HG03196 (cell line): Measurements from ENCODE around the gene CDK5R2.

Experiments used
- ATAC-seq: cut with Tn5 transposase; IDR thresholded peaks from one replicate; pipeline ENCODE4 v1.9.1; 2021; ENCODE audit not compliant: unreplicated experiment

The CDK5R2 gene

DNA sequence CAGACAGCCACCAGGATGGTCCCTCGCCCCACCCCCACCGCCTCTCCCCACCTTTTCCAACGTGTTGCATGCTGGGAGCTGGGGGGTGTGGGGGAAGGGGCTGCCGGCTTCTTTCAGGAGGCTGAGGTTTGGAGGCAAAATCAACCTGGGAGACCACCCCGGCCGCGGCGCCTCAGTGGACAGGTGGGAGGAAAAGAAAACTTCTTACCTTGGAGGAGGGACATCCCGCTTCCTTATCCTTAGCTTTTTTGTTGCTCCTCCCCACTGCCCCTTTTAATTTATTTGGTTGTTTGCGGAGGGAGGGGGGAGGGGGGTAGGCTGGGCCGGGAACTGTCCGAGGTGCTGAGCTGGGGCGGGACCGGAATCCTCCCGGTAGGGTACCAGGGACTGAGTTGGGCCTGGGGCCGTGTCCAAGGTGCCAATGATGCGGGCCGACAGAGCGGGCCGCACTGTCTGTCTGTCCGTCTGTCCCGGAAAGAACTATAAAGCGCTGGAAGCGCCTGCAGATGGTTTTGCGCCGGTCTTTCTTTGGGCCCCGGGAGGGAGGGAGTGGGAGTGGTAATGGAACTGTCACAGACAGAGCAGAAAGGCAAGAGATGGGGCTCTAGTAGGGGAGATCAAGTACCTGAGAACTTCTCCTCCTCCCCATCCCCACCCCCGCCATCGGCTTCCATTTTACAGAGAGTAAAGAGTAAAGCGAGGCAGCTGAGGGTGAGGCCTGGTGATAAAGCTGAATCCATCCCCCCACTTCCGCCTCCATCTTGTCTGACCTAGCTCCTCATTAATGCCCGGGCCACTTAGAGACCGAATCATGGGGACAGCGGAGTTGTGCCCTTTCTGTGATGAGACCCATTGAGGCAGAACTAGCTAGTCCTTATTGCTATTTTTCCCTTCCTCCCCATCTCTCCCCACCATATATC lies 2.4 kb downstream of the CDK5R2 start:
- no peak for ATAC-seq

DNA sequence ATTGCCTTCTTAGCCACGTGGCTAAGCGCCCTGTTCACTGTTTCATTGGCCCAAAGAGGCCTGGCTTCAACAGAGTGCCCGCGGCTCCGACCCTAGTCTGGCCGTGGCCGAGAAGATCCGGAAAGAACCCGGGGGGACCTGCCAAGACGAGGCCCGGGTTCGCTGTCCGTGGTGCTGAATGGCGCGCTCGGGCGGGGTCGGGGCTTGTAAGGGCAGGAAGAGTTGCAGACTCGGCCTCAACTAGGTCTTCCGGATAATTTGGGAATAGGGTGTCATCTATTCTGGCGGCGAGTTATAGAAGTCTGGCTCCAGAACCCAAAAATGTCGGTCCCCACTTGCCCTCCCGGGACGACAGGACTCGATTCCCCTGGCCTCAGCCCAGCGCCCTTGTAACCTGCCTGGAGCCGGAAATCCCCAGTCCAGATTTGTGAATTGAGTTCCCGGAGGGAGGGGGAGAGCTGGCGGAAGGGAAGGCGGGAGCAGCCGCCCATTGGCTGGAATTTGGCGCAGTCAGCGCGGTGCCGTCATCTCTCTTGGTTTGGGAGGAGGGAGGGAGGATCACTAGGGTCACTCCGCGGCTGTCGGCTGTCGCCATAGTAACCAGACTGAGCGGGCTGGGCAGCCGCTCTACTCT lies 3.5 kb downstream of the CDK5R2 start:
- no peak for ATAC-seq

DNA sequence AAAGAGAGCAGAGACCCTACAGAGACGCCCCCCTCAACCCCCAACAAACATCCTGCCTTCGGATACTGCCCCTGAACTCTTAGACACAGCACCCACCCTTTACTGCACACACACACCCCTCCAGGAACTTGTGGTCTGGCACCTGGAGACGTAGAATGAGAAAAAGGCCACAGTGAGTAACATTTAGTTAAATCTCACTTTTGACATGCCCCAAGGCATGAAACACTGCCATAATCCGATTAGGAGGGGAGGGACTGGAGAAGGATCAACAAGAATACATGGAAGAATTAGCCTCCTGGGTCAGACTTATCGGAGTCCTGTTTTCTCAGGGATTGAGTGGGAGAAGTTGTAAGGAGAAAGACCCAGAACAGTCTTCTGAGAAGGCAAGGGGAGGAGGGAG lies 4.1 kb downstream of the CDK5R2 start:
- ATAC-seq, result no peak

DNA sequence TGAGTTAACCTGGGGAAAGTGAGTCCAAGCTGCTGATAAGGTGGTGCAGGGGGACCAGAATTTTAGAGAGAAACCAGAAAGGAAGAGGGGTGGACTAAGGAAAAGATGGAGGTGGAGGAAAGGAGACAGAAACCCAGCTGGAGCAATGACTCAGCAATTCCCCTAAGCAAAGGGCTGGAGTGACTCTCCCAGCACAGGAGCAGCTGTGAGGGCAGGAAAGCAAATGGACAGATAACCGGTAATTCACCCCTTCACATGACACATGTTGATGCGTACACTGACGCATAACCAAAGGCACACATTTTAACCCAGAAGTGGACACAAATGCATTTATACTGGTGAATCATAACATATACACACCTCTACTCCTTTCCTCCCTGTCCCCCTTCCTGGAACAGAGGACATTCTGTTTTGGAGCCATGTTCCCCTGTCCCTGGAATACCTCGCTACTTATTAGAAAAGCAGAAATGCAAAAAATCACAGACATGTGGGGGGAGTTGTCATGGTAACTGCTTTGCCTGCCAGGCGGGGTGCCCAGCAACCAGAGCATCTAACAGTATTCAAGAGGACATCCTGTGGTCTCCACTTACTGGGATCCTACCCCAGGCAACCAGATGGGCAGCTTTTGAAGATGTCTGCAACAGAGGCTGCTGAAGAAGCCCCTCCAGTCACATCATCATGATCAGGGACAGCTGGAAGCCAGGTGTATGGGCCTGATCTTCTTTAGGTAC lies 4.7 kb downstream of the CDK5R2 start:
- no peak for ATAC-seq

DNA sequence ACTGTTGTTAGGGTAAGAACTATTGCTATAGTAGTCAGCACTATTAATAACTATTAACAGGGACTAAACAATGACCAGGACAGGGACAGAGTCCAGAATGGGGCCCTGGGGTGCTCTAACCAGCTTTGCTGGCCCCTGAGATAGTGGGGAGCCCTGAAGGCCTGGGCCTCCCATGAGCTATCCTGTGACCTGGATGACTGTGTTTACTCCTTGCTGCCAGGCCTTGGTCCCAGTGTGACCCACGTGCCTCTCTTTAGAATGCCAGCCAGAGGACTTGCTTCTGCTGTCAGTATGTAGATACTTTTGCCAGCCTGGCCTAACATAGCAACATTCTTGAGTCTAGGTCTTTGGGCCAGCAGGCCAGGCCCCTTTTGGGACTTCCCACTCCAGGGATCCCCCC lies 11.4 kb downstream of the CDK5R2 start:
- no peak for ATAC-seq

DNA sequence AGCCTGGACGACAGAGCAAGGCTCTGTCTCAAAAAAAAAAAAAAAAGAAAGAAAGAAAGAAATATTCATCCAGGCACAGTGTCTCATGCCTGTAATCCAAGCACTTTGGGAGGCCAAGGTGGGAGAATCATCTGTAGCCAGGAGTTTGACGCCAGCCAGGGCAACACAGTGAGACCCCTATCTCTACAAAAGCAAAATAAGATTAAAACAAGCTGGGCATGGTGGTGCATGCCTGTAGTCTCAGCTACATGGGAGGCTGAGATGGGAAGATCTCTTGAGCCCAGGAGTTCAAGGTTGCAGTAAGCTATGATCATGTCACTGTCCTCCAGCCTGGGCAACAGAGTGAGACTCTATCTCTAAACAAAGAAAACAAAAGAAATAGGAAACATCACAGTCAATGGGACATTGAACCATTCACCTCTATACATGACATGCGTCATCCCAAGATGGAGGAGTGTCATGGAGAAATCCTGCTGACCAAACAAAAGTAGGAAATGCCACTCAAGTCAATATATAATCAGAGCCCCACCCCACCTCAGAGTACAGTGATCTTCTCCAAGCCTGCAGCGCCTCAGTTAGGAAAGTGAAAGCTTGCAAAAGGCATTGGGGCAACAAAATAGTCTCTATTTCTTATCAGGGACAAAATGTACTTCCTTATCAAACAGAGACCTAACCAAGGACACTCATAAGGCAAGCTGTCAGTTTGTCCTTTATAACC lies 15.8 kb downstream of the CDK5R2 start:
- ATAC-seq, result no peak

DNA sequence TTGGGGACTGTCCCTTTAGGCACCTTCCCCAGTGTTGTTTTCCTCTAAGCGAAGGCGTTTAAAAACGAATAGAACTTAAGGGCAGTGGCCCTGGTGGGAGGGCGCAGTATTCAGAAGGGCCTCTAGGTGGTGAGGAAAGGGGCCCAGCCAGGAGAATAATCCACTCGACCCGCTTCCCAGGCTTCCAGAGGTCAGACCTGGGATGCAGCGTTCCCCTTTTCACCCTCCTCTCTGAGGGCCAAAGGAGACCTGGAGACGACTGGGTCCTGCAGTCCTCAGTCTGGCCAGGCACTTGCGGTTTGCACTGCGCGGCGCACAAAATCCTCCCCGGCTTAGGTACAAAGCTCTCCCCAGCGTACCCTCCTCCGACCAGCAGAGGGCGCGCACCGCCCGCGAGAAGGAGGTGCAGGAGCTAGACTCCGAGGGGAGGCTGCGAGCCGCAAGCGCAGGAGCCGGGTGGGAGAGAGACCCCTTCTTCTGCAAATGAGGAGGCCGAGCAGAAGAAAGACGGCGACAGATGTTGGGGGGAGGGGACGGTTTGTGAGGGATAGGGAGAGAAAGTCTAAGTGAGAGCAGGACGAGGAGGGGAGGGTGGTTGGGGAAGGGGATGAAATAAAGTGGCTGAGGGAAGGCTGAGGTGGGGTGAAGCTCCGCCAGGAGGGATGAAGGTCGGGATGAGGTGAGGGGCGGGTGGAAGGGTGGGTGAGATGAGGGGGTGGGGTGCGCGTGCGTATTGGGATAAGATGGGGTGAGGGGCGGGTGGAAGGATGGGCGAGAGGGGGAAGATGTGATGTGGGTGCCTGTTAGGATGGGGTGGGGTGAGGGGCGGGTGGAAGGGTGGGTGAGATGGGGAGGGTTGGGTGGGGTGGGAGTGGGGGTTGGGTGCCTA lies 20.6 kb downstream of the CDK5R2 start:
- ATAC-seq, result peak; percentile 92

DNA sequence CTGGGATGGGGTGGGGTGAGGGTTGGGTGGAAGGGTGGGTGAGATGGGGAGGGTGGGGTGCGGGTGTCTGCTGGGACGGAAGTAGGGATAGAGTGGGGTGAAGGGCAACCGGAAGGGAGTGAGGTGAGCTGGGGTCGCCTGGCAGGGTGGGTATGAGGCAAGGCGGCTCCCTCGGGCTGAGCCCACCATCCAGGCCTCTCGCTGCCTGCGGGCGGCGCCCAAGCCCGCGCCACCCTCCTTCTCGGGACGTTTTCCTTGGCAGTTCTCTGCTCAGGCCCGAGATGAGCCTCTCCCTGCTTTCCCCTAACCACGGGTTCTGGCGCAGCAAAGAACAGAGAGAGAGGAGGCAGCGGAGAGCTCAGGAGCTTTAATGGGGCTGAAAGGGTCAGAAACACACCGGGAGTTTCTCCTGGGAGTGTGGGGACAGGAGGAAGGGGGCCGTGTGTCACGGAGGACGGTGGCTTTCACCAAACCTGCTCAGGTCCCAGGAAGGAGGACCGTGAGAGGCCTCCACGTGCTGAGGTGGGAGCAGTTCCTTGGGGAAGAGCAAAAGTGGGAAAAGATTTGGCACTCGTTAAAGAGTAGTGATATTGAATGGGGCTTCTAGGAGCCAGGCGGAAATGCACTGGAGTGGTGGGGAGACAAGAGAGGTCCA lies 21.4 kb downstream of the CDK5R2 start:
- no peak for ATAC-seq

DNA sequence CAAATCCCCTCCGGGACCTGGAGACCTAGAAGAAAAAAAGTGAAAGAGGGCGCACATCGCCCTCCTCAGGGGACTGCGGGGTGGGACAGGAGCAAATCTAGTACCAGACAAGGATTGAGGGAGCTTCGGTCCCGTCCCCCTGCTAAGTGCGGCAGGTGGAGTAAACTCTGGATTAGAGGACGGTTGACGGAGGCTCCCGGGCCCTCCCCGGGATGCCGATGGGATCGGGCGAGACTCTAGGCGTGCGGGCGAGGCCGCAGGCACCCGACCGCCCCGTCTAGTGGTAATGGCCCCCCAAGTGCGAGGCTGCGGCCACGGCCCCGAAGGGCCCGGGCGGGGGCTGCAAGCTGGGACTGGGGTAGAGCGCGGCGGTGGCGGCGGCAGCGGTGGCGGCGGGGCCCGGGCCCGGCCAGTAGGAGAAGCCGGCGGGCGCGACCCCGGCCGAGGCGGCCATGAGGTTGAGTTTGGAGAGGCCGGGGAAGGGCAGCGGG lies 22.0 kb downstream of the CDK5R2 start:
- ATAC-seq, result no peak

DNA sequence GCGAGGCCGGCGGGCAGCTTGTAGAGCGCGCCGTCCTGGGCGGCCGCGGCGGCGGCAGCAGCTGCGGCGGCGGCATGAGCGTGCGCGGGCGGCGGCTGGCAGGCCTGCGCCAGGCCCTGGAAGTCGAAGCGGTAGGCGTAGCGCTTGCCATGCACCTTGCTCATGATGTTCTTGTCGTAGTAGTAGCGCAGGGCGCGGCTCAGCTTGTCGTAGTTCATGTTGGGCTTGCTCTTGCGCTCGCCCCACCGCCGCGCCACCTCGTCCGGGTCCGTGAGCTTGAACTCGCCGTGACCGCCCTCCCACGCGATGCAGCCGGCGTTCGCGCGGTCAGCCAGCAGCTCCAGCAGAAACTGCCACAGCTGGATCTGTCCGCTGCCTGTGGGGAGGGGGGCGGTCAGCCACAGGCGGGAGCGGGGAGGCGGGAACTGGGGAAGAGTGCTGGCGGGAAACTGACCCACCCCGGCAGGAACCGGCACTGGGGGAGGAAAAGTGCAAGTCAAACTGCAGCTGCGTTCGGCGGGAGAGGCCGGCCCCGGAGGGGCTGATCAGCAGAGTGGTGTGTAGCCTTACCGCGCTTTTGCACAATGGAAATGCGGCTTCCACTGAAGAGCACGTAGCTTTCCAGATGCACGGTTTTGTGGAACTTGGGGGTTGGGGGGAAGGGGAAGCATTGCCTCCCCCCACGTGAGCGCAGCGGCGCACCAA lies 22.6 kb downstream of the CDK5R2 start:
- no peak for ATAC-seq

DNA sequence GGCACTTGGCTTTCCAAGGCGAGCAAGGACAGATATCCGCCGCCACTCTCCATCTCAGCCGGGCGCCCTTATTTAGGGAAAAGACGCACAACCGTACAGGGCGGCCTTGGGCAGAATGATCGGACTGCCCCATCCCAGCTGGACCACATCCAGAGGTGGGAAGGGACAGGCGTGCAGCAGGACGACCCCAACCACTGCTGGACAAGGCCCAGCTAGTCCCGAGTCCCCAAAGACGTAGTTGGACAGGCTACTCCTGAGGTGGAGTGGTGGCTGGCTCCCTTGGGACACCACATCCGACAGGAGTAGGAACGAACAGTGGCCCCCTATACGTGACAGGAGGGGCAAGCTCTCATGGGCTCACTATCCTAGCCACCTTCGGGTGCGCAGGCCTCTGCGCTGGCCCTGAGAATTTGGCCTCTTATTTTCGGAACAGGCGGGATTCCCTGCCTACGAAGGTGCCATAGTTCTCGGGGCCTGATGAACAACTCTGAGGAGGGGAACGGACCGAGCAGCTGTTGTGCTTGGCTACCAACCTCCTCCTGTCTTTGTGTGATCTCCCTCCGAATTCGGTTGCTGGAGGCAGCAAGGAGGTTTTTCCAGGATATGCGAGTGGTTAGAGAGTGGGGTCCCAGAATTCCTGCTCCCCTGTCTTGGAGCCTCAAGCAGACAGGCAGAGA lies 23.3 kb downstream of the CDK5R2 start:
- no peak for ATAC-seq

DNA sequence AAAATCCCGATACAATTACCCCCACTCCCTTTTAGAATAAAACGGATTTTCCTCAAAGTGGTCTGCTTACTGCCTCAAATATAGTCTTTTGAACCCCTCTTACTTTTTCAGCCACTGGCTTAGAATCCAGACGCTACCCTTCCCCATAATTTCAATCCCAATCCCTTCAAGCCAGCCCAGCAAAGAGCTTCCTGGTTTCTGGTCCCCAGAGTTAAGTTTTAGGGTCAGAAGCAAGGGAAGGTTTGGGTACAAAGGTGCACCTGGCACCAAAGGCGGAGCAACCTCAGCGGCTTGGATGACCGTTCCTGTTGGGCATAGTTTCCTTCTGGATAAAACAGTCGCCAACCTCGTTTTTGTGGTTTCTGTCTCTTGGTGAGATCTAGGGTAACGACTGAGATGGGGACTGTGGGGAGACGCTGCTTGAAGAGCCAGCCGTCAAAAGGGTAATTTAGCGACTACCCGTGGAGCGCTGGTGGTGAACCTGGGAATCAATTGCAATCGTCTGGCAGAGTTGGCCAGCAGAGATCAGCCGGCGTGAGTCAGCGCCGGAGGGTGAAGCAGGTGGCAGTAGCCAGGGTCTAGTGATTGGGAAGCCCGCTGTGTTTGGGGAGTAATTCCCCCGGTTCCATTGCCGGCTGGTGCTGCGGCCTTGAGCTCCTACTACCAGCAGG lies 23.9 kb downstream of the CDK5R2 start:
- ATAC-seq, result no peak

DNA sequence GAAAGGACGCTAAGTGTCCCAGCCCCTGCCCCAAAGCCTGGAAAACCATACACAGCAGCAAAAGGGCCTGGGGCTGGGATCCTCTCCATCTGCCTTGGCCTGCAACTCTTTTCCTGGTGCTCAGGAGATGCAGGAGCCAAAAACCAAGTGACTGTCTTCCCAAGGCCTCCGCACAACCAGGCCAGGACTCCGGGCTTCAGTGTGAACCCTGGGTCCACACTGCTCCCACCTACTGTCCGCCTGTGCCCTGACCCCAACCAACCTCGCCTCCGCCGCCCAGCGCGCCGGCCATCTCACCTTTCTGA lies 24.4 kb downstream of the CDK5R2 start:
- ATAC-seq, result no peak

DNA sequence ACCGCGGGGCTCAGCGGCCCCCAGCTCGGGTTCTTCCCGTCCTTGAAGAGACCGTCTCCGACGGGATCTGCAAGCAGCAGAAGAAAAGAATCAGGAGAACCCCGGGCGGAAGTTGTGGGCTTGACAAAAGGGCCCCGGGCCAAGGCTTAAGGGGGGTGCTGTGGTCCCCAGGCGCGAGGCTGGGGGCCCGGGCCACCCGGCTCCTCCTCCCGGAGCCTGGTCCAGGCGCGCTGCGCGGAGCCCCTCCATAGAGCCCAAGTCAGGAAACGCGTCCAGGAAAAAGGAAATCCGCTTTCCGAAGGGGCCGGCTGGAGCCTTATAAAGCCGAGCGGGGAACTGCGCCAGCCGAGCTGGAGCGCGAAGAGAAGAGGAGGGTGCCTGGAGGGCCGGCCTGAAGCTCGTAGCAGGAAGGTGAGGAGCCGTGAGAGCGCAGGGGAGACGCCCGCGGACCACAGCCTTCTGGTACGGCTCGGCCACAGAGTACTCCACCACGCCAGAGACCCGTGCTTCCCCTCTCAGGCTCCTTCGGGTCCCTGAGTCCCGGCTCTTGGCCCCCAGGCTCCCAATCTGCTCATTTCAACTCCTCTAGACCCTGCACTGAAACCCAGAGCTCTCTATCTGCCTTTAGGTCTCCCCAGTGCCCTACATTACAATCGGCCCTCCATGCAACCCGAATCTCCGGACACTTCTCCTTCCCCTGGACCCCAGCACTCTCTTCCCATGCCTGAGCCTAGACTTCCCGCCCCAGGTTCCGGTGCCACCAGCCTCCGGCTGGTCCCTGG lies 25.0 kb downstream of the CDK5R2 start:
- ATAC-seq, result no peak

DNA sequence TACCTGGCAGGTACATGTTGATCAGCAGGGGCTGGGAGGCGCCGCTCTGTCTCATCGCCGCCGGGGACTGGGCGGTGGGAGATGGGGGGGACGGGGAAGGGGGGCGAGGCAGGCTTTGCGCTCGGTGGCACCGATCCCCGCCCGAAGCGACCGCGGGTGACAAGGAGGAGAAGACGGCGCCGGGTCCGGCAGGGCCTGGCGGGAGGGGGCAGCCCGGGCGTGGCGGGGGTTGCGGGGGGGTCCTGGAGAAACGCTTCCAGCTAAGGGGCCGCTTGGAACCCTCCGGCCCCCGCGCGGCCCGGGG lies 25.5 kb downstream of the CDK5R2 start, which contains the start of gene FEV:
Gene FEV, minus strand, starts transcription at position 164 of the 304 bp plus-strand sequence. Its CDS starts 109 bp downstream, at position 55.
- ATAC-seq, result no peak

DNA sequence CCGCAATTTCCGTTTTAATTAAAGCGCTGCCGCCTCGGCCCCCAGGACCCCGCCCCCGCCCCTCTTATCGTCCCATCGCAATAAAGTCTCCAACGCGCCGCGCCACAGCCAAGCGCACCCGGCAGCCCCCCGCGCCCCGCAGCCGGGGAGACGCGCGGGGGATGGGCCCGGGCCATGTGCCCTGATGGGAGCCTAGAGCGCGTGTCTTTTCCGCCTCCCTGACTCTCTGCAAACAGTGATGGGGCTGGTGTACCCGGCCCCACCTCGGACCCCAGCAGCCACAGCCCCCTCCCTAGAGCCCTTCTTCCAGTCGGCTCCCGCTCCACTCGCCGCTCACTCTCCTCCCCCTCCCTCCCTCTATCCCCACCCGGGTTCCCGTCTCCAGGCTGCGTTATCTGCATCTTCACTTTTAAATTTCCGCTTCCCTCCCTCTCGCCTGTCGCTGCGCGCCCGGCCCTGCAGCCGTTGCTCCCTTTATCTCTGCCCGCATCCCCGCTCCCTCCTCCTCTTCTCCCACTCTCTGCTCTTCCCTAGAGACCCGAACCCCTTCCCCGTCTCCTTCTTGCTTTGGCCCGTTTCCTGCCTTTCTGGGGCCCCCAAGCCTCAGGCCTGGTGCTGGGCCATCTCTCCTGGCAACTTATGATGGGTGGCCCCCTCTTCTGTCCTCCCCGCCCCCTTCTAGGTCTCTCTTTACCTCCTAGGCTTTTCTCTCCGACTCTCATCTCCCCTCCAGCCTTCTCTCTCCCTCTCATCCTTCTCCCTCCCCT lies 26.0 kb downstream of the CDK5R2 start:
- ATAC-seq, result no peak
